Ascending aorta (tissue), 2 donors: ENCODE data around the gene SHOC2. TPM values are rescaled to one million over a fixed set of nuclear protein-coding genes. Genes with fewer than 3 reads are reported as not detected.

Experiments
- DNase-seq, 2 donors: peaks; one replicate each; pipeline ENCODE4 v3.0.0-alpha.2; 2019; ENCODE audit warnings: low spot score in 2 of 2
- H3K27ac ChIP-seq, 2 donors: fragments of 200-600 bp; sonication (generic); one replicate each; pipeline ENCODE4 v1.5.1; 2016 to 2017; ENCODE audit warnings: mild to moderate bottlenecking in 1 of 2
- H3K27me3 ChIP-seq: fragments of 200-600 bp; sonication (generic); one replicate; pipeline ENCODE4 v1.5.1; 2017
- H3K36me3 ChIP-seq, 2 donors: fragments of 200-600 bp; sonication (generic); one replicate each; pipeline ENCODE4 v1.5.1; 2016
- H3K4me1 ChIP-seq, 2 donors: fragments of 200-600 bp; sonication (generic); one replicate each; pipeline ENCODE4 v1.5.1; 2016 to 2017; ENCODE audit warnings: mild to moderate bottlenecking in 1 of 2
- H3K4me3 ChIP-seq, 2 donors: fragments of 200-600 bp; sonication (generic); one replicate each; pipeline ENCODE4 v1.5.1; 2016 to 2017; ENCODE audit warnings: mild to moderate bottlenecking in 1 of 2
- H3K9me3 ChIP-seq, 2 donors: fragments of 200-600 bp; sonication (generic); one replicate each; pipeline ENCODE4 v1.5.1; 2016
- intact Hi-C: fragments of 100-400 bp; cut with DNase I; formaldehyde crosslinking; loops from one replicate; pipeline ENCODE4 v1.15.1; 2023
- total RNA-seq: library from RNA; depleted of rRNA; stranded (reverse); fragments of >200 nt; gene quantifications from one replicate; pipeline ENCODE4 v1.1.0, GENCODE V29; 2016
- TF ChIP-seq, protein P1 (sequence below), 3 experiments: fragments of 200-600 bp in 2 of 3; fragments of 450-650 bp in 1 of 3; sonication (generic) in 2 of 3; IDR thresholded peaks; one replicate each; pipeline ENCODE4 v1.5.1; 2016 to 2019; ENCODE audit warnings: antibody characterized with exemption in 3 of 3, mild to moderate bottlenecking in 1 of 3, moderate library complexity in 1 of 3

The SHOC2 gene
- total RNA-seq, 1 donor from 2014 or later, result 49.6 TPM

DNA sequence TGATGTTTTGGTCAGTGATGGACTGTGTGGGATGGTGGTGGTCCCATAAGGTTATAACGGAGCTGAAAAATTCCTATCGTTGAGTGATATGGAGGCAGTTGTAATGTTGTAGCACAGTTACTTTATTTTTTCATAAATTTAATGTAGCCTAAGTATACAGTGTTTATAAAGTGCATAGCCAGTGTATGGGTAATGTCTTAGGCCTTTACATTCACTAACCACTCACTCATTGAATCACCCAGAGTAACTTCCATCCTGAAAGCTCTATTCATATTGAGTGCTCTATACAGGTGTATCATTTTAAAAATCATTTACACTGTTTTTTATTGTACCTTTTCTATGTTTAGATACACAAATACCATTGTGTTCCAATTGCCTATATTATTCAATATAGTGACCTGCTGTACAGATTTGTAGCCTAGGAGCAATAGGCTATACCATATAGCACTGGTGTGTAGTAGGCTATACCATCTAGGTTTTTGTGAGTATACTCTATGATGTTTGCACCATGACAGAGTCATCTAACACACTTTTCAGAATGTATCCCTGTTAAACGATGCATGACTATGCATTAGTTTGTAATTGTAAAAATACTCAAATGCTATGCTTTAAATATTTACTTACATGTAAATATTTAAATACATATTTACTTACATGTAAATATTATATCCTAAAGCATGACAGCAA lies 26.7 kb upstream of the SHOC2 start:
- Histone ChIP-seq H3K9me3 (no peaks in the 10 kb centered on the region), H3K27me3 (no peaks in the 10 kb centered on the region), H3K4me3 (no peak overlapping the region), H3K27ac (no peak overlapping the region), H3K4me1 (no peaks in the 10 kb centered on the region), H3K36me3 (peaks cover 32 to 57% of the 10 kb centered on the region in 2 donors)
- intact Hi-C loops, result loop anchor here (1.0 to 2.0 kb wide), 3 partner anchors 88 to 282 kb away; no protein-coding TSS in a partner anchor
- no peak for DNase-seq
- TF ChIP-seq, protein P1, sequence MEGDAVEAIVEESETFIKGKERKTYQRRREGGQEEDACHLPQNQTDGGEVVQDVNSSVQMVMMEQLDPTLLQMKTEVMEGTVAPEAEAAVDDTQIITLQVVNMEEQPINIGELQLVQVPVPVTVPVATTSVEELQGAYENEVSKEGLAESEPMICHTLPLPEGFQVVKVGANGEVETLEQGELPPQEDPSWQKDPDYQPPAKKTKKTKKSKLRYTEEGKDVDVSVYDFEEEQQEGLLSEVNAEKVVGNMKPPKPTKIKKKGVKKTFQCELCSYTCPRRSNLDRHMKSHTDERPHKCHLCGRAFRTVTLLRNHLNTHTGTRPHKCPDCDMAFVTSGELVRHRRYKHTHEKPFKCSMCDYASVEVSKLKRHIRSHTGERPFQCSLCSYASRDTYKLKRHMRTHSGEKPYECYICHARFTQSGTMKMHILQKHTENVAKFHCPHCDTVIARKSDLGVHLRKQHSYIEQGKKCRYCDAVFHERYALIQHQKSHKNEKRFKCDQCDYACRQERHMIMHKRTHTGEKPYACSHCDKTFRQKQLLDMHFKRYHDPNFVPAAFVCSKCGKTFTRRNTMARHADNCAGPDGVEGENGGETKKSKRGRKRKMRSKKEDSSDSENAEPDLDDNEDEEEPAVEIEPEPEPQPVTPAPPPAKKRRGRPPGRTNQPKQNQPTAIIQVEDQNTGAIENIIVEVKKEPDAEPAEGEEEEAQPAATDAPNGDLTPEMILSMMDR (IDR thresholded peaks at IDR 0.05), result no peak

DNA sequence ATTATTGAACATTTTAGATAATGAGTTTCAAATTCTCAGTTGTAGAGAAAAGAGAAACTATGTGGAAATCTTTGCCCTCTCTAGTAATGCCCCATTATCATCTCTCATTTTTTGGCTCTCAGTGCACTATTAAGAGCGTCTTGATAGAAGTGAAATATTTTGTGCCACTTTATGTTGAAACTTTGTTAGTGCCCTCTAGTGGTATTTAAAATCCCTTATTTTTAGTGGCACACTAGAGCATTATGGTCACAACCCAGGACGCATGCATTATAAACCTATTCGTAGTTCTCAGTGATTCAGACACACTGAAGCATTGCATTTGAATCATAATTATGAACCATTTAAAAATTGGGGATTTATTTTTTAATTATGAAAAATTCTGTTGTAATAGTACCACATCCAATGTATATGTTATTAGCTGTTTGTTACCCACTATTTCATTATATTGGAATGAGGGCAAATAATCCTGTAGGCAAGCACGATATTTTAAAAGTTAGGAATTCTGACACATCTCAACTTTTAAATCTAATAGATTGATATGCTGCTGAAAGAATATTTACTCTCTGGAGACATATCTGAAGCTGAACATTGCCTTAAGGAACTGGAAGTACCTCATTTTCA lies 25.7 kb upstream of the SHOC2 start:
- Histone ChIP-seq H3K27me3 (no peaks in the 10 kb centered on the region), H3K27ac (no peak overlapping the region), H3K4me1 (no peaks in the 10 kb centered on the region), H3K9me3 (no peaks in the 10 kb centered on the region), H3K36me3 (peaks cover 30 to 63% of the 10 kb centered on the region in 2 donors), H3K4me3 (no peak overlapping the region)
- DNase-seq, result no peak
- TF ChIP-seq, protein P1 (IDR thresholded peaks at IDR 0.05), result peak; percentile 43 to 67 (median 47)
- intact Hi-C loops, result loop anchor here (1.0 to 2.0 kb wide), 3 partner anchors 89 to 283 kb away; no protein-coding TSS in a partner anchor

DNA sequence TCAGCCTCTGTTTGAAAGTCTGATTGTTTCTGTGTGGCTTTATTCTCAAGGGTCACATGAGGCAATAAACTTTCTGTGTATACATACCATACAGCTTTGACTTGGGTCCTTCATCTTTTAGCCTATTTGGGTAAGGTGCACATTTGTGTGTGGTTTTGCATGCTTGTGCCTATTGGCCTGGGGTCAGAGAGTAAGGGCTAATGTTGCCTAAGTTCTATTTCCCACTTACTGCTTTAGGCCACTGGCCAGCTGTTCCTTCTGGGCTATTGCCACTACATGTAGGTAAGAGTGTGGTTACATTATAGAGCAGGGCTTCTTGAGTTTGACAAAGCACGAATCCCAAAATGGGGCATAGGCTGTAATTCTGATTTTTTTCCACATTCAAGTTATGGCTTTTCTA lies 22.2 kb upstream of the SHOC2 start:
- TF ChIP-seq, protein P1 (IDR thresholded peaks at IDR 0.05), result no peak
- H3K36me3 ChIP-seq, result peaks cover 36 to 79% of the 10 kb centered on the region in 2 donors
- no peak for DNase-seq
- H3K4me3 ChIP-seq, result no peak overlapping the region
- no peaks in the 10 kb centered on the region for H3K4me1 ChIP-seq
- H3K27ac ChIP-seq, result no peak overlapping the region
- intact Hi-C loops, result no loop called here
- H3K9me3 ChIP-seq, result no peaks in the 10 kb centered on the region
- no peaks in the 10 kb centered on the region for H3K27me3 ChIP-seq

DNA sequence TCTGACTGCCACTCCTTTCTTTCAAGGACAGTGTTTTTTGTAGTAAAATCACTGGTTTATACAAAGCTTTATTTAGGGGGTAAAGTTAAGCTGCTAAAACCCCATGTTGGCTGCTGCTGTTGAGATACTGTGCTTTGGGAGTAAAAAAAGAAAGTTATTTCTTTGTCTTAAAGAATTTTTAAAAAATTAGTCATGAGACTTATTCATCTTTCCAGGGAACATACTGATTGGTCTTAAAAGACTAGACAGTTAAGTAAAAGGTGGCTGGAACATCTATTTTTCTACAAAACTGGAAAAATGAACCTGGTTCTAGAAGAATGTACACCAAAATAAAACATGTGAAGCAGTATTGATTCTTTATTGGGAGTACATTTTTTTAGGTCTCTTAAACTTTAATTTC lies 21.0 kb upstream of the SHOC2 start:
- H3K27ac ChIP-seq, result no peak overlapping the region
- intact Hi-C loops, result no loop called here
- no peak for DNase-seq
- peaks cover 38 to 72% of the 10 kb centered on the region in 2 donors for H3K36me3 ChIP-seq
- TF ChIP-seq, protein P1 (IDR thresholded peaks at IDR 0.05), result no peak
- no peaks in the 10 kb centered on the region for H3K4me1 ChIP-seq
- H3K4me3 ChIP-seq, result no peak overlapping the region
- no peaks in the 10 kb centered on the region for H3K9me3 ChIP-seq
- no peaks in the 10 kb centered on the region for H3K27me3 ChIP-seq

DNA sequence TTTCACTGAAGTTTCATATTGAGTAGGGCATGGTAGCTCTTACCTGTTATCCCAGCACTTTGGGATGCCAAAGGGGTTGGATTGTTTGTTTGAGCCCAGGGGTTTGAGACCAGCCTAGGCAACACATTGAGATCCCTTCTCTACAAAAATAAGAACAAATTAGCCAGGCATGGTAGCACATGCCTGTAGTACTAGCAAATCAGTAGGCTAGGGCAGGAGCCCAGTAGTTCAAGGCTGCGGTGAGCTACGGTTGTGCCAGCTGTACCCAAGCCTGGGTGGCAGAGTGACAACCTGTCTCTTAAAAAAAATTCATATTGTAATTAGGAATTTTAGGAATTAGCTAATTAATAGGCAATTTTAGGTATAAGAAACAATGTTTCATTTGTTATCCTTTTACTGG lies 18.4 kb upstream of the SHOC2 start:
- Histone ChIP-seq H3K4me3 (no peak overlapping the region), H3K36me3 (peaks cover 24 to 53% of the 10 kb centered on the region in 2 donors), H3K27ac (no peak overlapping the region), H3K9me3 (no peaks in the 10 kb centered on the region), H3K27me3 (no peaks in the 10 kb centered on the region), H3K4me1 (no peaks in the 10 kb centered on the region)
- TF ChIP-seq, protein P1 (IDR thresholded peaks at IDR 0.05), result no peak
- intact Hi-C loops, result no loop called here
- DNase-seq, result no peak
